K562 (cell line): ENCODE results near the gene CFAP73. TPM values are rescaled to one million over a fixed set of nuclear protein-coding genes. Genes with fewer than 3 reads are reported as not detected.

Experiments
- CTBP1 ChIP-seq: fragments of 450-650 bp; IDR thresholded peaks from 2 replicates; pipeline ENCODE4 v1.6.1; 2016; ENCODE audit warnings: borderline replicate concordance
- ESRRA ChIP-seq: fragments of 450-650 bp; IDR thresholded peaks from 2 replicates; pipeline ENCODE4 v1.6.1; 2014; ENCODE audit warnings: low read depth, mild to moderate bottlenecking, moderate library complexity, borderline replicate concordance
- HMGXB4 ChIP-seq: sonication (generic); formaldehyde crosslinking; IDR thresholded peaks from 2 replicates; pipeline ENCODE4 v1.8.1; 2023; ENCODE audit warnings: mild to moderate bottlenecking, missing genetic modification reagents
- KLF16 ChIP-seq: IDR thresholded peaks from 2 replicates; pipeline ENCODE4 v1.6.1; 2016; ENCODE audit warnings: antibody characterized with exemption
- LEF1 ChIP-seq: fragments of 450-650 bp; IDR thresholded peaks from 2 replicates; pipeline ENCODE4 v1.6.1; 2016; ENCODE audit warnings: mild to moderate bottlenecking
- MAZ ChIP-seq, 2 experiments: fragments of 450-650 bp in 1 of 2; sonication (generic) in 1 of 2; formaldehyde crosslinking; IDR thresholded peaks in 1 of 2; conservative IDR thresholded peaks in 1 of 2; 2 replicates each; pipeline versions ENCODE4 v1.4.0 to v1.5.0; 2020; ENCODE audit warnings: mild to moderate bottlenecking in 1 of 2, missing genetic modification reagents in 1 of 2
- MEIS2 ChIP-seq: fragments of 450-650 bp; IDR thresholded peaks from 2 replicates; pipeline ENCODE4 v1.6.1; 2014; ENCODE audit warnings: mild to moderate bottlenecking; ENCODE audit not compliant: partially characterized antibody
- NCOA1 ChIP-seq: fragments of 450-650 bp; IDR thresholded peaks from 2 replicates; pipeline ENCODE4 v1.6.1; 2016; ENCODE audit warnings: low read depth
- NEUROD1 ChIP-seq: fragments of 150-350 bp; IDR thresholded peaks from 2 replicates; pipeline ENCODE4 v1.6.1; 2014; ENCODE audit warnings: borderline replicate concordance, low read length, low read depth; ENCODE audit not compliant: partially characterized antibody
- NRF1 ChIP-seq, 2 experiments: fragments of 450-650 bp; IDR thresholded peaks in 1 of 2; conservative IDR thresholded peaks in 1 of 2; 2 replicates each; pipeline ENCODE4 v1.6.1; 2014; ENCODE audit warnings: mild to moderate bottlenecking in 2 of 2
- OTX1 ChIP-seq: fragments of 450-650 bp; formaldehyde crosslinking; IDR thresholded peaks from 2 replicates; pipeline ENCODE4 v1.4.0; 2022; ENCODE audit warnings: mild to moderate bottlenecking
- PATZ1 ChIP-seq: fragments of 250-450 bp; sonication (Bioruptor Pico); IDR thresholded peaks from 2 replicates; pipeline ENCODE4 v1.5.0; 2020; ENCODE audit warnings: mild to moderate bottlenecking, borderline replicate concordance
- TFAP4 ChIP-seq: sonication (generic); formaldehyde crosslinking; IDR thresholded peaks from 2 replicates; pipeline ENCODE4 v1.8.0; 2022; ENCODE audit warnings: missing genetic modification reagents, mild to moderate bottlenecking, moderate library complexity, borderline replicate concordance
- ZBTB1 ChIP-seq: sonication (generic); formaldehyde crosslinking; IDR thresholded peaks from 2 replicates; pipeline ENCODE4 v1.8.1; 2023; ENCODE audit warnings: missing genetic modification reagents, low read depth, mild to moderate bottlenecking, borderline replicate concordance
- ZBTB12 ChIP-seq: fragments of 250-450 bp; sonication (Bioruptor Pico); IDR thresholded peaks from 2 replicates; pipeline ENCODE4 v1.4.0; 2020
- ZFP91 ChIP-seq: sonication (generic); formaldehyde crosslinking; IDR thresholded peaks from 2 replicates; pipeline ENCODE4 v1.8.0; 2022; ENCODE audit warnings: mild to moderate bottlenecking, missing genetic modification reagents
- polyA plus RNA-seq, 8 experiments: library from polyadenylated mRNA; depleted of rRNA in 4 of 8; stranded (reverse) in 5 of 8; unstranded in 3 of 8; fragments of >200 nt; fragmentation: Nextera tagmentation in 2 of 8; fragmentation: Illumina TruSeq in 1 of 8; extraction: Ambion mirVana in 2 of 8; extraction: Trizol in 1 of 8; gene quantifications; 2 replicates each; pipeline versions ENCODE4 v1.2.1 to v1.2.3, GENCODE V29; 2011 to 2014; ENCODE audit warnings: inconsistent platforms in 1 of 8, missing spikeins in 1 of 8
- total RNA-seq, 7 experiments: library from RNA; depleted of rRNA in 6 of 7; stranded (reverse); fragments of >200 nt in 6 of 7; fragmentation: Illumina TruSeq in 2 of 7; extraction: Trizol in 2 of 7; gene quantifications; 2 replicates each; pipeline versions ENCODE4 v1.2.1 to v1.2.3, GENCODE V29; 2011 to 2021; ENCODE audit warnings: low replicate concordance in 1 of 7

The CFAP73 gene
- total and polyA plus RNA-seq, 9 of the 15 experiments (the other 6 are each of a cell fraction or from before 2014, with no cell fraction given): not detected

GRCh38 chr12:113208041-113208934 lies 58.8 kb downstream of the CFAP73 start (continued):
- peak; percentile 63; the same call in 1 of the 2 replicates for TF ChIP-seq KLF16
- peak; percentile 47; the same call in 1 of the 2 replicates for TF ChIP-seq LEF1
- peak; percentile 87 for TF ChIP-seq MEIS2
- TF ChIP-seq NRF1 (conservative IDR thresholded peaks at IDR 0.05 in 1 of 2, IDR thresholded peaks at IDR 0.05 in 1 of 2): no peak
- TF ChIP-seq ESRRA: peak; percentile 94; the same call in 1 of the 2 replicates
- TF ChIP-seq PATZ1: no peak
- no peak for TF ChIP-seq ZFP91
- TF ChIP-seq ZBTB12 (CRISPR knock-in tag): 0 out of 2 replicates have a peak, but pooled peaks have one; percentile 16
- peak; percentile 94 for TF ChIP-seq ZBTB1
- peak; percentile 79 for TF ChIP-seq TFAP4 (CRISPR knock-in tag)
- no peak for TF ChIP-seq HMGXB4 (CRISPR knock-in tag)
- TF ChIP-seq NCOA1: peak; percentile 56; the same call in 1 of the 2 replicates
- 0 out of 2 replicates have a peak, but pooled peaks have one; percentile 47 for TF ChIP-seq OTX1
- peak; percentile 89 for TF ChIP-seq CTBP1
- TF ChIP-seq MAZ (CRISPR knock-in tag; conservative IDR thresholded peaks at IDR 0.05 in 1 of 2, IDR thresholded peaks at IDR 0.05 in 1 of 2): no peak; a peak in 1 of 4 replicates
- TF ChIP-seq NEUROD1: no peak
